HEK293T (cell line): Measurements from ENCODE around the gene NAT8L.

Source experiments
- ARNT ChIP-seq: fragments of 450-650 bp; IDR thresholded peaks from 2 replicates; pipeline ENCODE4 v1.6.1; 2017; ENCODE audit warnings: mild to moderate bottlenecking
- BHLHE40 ChIP-seq: fragments of 450-650 bp; IDR thresholded peaks from 2 replicates; pipeline ENCODE4 v1.6.1; 2016; ENCODE audit warnings: mild to moderate bottlenecking, moderate library complexity, borderline replicate concordance
- ELF4 ChIP-seq: fragments of 450-650 bp; IDR thresholded peaks from 2 replicates; pipeline ENCODE4 v1.6.1; 2017; ENCODE audit warnings: antibody characterized with exemption
- FOXA1 ChIP-seq: fragments of 450-650 bp; IDR thresholded peaks from 2 replicates; pipeline ENCODE4 v1.6.1; 2016; ENCODE audit warnings: mild to moderate bottlenecking
- FOXM1 ChIP-seq: fragments of 450-650 bp; IDR thresholded peaks from 2 replicates; pipeline ENCODE4 v1.6.1; 2017; ENCODE audit warnings: mild to moderate bottlenecking, borderline replicate concordance
- HDGF ChIP-seq: fragments of 450-650 bp; IDR thresholded peaks from 2 replicates; pipeline ENCODE4 v1.6.1; 2017; ENCODE audit warnings: antibody characterized with exemption, borderline replicate concordance
- L3MBTL2 ChIP-seq: fragments of 450-650 bp; conservative IDR thresholded peaks from 2 replicates; pipeline ENCODE4 v1.6.1; 2016; ENCODE audit warnings: mild to moderate bottlenecking
- LEF1 ChIP-seq: fragments of 450-650 bp; IDR thresholded peaks from 2 replicates; pipeline ENCODE4 v1.6.1; 2017; ENCODE audit warnings: mild to moderate bottlenecking, borderline replicate concordance
- NFRKB ChIP-seq: fragments of 450-650 bp; IDR thresholded peaks from 2 replicates; pipeline ENCODE4 v1.6.1; 2016; ENCODE audit warnings: mild to moderate bottlenecking, moderate library complexity
- PKNOX1 ChIP-seq: fragments of 450-650 bp; IDR thresholded peaks from 2 replicates; pipeline ENCODE4 v1.6.1; 2016
- SP1 ChIP-seq: fragments of 450-650 bp; IDR thresholded peaks from 2 replicates; pipeline ENCODE4 v1.6.1; 2017
- SUZ12 ChIP-seq: fragments of 450-650 bp; IDR thresholded peaks from 2 replicates; pipeline ENCODE4 v1.6.1; 2016; ENCODE audit warnings: mild to moderate bottlenecking
- TARDBP ChIP-seq: fragments of 450-650 bp; IDR thresholded peaks from 2 replicates; pipeline ENCODE4 v1.6.1; 2016
- ZNF384 ChIP-seq: fragments of 450-650 bp; IDR thresholded peaks from 2 replicates; pipeline ENCODE4 v1.6.1; 2016

GRCh38 chr4:2073808-2074481 lies 14.8 kb downstream of the NAT8L start:
- TF ChIP-seq BHLHE40 (no peak), FOXA1 (no peak), ELF4 (no peak), TARDBP (no peak), ZNF384 (no peak), ARNT (no peak), SP1 (no peak), SUZ12 (no peak), PKNOX1 (no peak), NFRKB (no peak), FOXM1 (no peak), LEF1 (no peak), L3MBTL2 (no peak), HDGF (no peak)
